Measurements from ENCODE around the gene DZIP3.
"Not testable (repeated sequence)": the region's sequence is repeated elsewhere in the genome, so short reads cannot be mapped to it uniquely, and the experiment has no call there.

- TF ChIP-seq EP300, CTCF (IDR thresholded peaks at IDR 0.05): not testable (repeated sequence)
These were observed 66.1 kb downstream of the DZIP3 start for GRCh38 chr3:108655664-108656063.
